HG02610 (cell line): ENCODE results near the gene PFN1.

Experiments
- ATAC-seq: cut with Tn5 transposase; IDR thresholded peaks from one replicate; pipeline ENCODE4 v1.9.1; 2021; ENCODE audit warnings: mild to moderate bottlenecking, moderate library complexity; ENCODE audit not compliant: unreplicated experiment

PFN1 gene

DNA sequence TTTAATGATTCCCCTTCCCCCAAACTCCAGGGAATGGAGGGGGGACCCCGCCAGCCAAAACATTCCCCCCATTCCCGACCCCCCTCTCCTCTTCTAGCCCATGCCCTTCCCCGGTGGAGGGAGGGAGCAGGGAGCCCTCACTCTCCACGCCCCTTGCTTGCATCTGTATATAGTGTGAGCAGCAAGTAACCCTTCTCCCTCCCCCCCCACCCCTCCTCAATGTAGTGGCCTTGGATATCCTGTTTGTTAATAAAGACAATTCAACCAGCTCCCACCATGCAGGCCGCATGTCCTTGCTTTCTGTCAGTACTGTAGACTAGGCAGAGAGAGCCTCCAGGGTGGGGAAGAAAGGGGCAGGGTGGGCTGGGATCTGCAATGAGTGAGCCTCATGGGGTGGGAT lies 50.5 kb downstream of the PFN1 start:
- ATAC-seq, result no peak

- ATAC-seq, result no peak
These were observed 51.1 kb downstream of the PFN1 start for GRCh38 chr17:4897198-4897687.

DNA sequence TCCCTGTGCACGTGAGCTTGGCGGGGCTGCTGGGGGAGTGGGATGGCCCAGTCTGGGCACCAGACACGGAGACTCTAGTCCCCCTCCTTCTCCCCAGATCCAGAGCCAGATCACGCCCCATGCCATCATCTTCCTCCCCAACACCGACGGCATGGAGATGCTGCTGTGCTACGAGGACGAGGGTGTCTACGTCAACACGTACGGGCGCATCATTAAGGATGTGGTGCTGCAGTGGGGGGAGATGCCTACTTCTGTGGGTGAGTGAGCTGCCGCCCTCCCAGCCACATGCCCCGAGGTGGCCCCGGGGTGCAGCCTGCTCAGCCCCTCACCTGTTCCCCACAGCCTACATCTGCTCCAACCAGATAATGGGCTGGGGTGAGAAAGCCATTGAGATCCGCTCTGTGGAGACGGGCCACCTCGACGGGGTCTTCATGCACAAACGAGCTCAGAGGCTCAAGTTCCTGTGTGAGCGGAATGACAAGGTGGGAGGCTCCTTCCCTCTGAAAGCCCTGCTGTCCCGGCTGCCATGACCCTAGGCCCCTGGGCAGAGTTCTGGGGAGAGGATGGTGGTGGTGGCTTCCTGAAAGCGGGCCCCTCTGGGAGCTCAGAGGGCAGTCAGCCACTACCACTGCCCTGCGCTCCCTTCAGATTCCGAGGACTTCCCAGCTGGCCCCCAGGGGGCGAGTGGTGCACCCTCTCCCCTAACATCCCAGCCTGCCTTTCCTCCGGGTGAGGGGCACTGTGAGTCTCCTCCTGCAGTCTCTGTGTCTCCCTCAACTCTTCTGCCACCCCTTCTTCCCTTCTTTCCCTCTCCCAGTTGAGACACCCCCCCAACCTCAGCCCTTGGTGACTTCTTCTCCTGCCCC lies 51.8 kb downstream of the PFN1 start:
- no peak for ATAC-seq

DNA sequence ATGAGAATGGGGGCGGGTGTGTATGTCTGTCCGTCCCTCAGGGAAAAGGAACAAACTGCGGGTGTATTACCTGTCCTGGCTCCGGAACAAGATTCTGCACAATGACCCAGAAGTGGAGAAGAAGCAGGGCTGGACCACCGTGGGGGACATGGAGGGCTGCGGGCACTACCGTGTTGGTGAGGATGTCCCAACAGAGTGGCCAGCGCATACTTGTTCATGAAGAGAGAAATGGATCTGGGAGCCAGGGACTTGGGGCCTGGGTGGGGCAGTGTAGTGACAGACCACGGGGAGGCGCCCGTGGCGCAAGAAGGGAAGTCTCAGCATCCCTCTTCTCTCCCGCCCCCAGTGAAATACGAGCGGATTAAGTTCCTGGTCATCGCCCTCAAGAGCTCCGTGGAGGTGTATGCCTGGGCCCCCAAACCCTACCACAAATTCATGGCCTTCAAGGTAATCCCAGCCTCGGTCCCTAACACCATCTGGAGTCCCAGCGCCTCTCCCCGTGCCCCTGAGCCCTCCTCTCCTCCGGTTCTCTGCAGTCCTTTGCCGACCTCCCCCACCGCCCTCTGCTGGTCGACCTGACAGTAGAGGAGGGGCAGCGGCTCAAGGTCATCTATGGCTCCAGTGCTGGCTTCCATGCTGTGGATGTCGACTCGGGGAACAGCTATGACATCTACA lies 52.5 kb downstream of the PFN1 start:
- no peak for ATAC-seq
